Activated naive CD4-positive, alpha-beta T cell (primary cell): ENCODE measurements around the gene NLRC5.

ENCODE experiments used
- DNase-seq, 4 experiments: peaks; one replicate each; lab custom pipeline; 2025; lab: John Stamatoyannopoulos, UW

The NLRC5 gene

GRCh38 chr16:57125969-57126368, 136.6 kb downstream of the NLRC5 start:
- no peak for DNase-seq

- DNase-seq, result no peak
Observed at GRCh38 chr16:57126411-57126810, 137.1 kb downstream of the NLRC5 start.

GRCh38 chr16:57127037-57127763, 137.8 kb downstream of the NLRC5 start:
- DNase-seq, result no peak

GRCh38 chr16:57127836-57128235, 138.5 kb downstream of the NLRC5 start:
- DNase-seq, result no peak

GRCh38 chr16:57128771-57129389, 139.5 kb downstream of the NLRC5 start:
- DNase-seq, result peak in 1 of 4 experiments; percentile 47

GRCh38 chr16:57130950-57131321, 141.6 kb downstream of the NLRC5 start:
- DNase-seq, result no peak

GRCh38 chr16:57131351-57131970, 142.1 kb downstream of the NLRC5 start:
- no peak for DNase-seq

- no peak for DNase-seq
Observed at GRCh38 chr16:57132470-57132869, 143.1 kb downstream of the NLRC5 start.

GRCh38 chr16:57133031-57133430, 143.7 kb downstream of the NLRC5 start:
- DNase-seq, result no peak
